ENCODE measurements around the gene IRX5.

Gene IRX5

GRCh38 chr16:54946909-54947308 is 16.2 kb downstream of the IRX5 start:
- DNase-seq (ENCODE audit: low read depth in 2 of 2, low spot score in 1 of 2) = no peak

DNA sequence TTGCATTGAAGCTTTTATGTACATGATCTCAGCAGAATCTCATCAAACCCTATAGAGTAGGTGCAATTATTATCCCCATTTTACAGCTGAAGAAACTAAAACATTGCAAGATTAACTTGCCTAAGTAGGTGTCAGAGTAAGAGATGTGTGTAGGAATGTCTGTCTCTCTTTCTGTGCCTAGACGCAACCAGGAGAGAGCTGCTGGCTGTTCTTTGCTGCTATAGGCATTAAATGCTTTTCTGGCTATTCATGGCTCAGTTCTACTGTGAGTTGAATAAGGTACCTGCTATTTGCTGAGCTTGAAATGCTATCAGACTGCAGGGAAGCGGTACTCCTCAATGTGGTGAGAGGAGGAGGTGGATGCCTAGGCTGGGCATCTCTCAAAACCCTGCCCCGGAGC is 17.0 kb downstream of the IRX5 start:
- no peak for DNase-seq (ENCODE audit: low read depth in 2 of 2, low spot score in 1 of 2)

GRCh38 chr16:54952195-54952594 is 21.5 kb downstream of the IRX5 start:
- no peak for DNase-seq (ENCODE audit: low read depth in 2 of 2, low spot score in 1 of 2)

DNA sequence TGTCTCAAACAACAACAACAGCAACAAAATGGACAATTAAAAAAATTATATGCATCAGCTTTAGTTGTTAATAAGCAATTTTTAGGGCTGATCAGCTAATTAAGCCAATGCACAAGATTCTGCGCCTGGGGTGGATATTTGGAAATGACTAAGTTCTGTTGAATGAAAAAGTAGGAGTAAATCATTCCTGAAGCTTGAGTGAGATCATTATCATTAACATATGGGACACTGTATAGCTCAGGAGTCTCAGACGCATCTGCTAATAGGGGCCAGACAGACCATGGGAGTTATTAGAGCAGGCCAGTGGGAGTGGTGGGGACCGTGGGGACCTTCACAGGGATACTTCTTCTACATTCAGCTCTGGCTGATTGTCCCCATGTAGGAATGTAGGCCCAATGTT is 22.8 kb downstream of the IRX5 start:
- DNase-seq (ENCODE audit: low read depth in 2 of 2, low spot score in 1 of 2) = no peak

GRCh38 chr16:54954220-54954619 is 23.6 kb downstream of the IRX5 start:
- no peak for DNase-seq (ENCODE audit: low read depth in 2 of 2, low spot score in 1 of 2)

DNA sequence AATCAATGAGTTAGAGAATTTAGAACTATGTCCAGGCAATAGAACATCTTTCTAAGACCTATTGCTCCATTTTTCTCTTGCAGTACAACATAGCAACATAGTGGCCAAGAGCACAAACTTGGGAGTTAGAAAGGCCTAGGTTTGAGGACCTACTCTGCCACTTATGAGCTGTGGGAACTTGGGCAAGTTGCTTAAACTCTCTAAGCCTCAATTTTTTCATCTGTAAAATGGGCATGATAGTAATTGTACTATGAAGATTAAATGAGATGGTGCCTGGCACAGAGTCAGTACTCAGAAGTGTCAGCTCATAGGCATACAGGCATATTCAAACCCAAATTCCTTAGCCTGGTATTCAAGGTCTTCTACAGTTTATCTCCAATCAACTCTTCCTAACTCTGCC is 25.1 kb downstream of the IRX5 start:
- DNase-seq (ENCODE audit: low read depth in 2 of 2, low spot score in 1 of 2) = no peak

GRCh38 chr16:54957403-54958166 is 26.9 kb downstream of the IRX5 start:
- DNase-seq (ENCODE audit: low read depth in 2 of 2, low spot score in 1 of 2) = no peak

- DNase-seq (ENCODE audit: low read depth in 2 of 2, low spot score in 1 of 2) = no peak
These were observed 31.4 kb downstream of the IRX5 start for GRCh38 chr16:54962045-54962444.

DNA sequence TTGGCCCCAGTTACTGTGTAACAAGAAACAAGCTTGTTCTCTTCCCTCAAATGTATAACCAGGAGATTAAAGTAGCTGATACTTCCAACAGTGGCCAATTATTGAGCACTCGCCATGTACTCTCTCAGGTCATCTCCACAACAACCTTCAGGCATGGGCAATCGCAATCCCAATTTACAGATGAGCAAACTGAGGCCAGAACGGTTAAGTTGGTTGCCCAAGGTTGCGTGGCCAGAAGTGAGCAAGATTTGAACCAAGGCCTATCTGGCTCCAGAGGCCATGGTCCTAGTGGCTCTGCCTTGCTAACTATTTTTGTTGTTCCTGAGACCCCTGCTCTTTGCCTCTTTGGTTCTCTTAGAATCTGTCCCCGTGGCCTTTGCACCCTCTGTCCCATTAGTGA is 33.6 kb downstream of the IRX5 start:
- no peak for DNase-seq (ENCODE audit: low read depth in 2 of 2, low spot score in 1 of 2)

DNA sequence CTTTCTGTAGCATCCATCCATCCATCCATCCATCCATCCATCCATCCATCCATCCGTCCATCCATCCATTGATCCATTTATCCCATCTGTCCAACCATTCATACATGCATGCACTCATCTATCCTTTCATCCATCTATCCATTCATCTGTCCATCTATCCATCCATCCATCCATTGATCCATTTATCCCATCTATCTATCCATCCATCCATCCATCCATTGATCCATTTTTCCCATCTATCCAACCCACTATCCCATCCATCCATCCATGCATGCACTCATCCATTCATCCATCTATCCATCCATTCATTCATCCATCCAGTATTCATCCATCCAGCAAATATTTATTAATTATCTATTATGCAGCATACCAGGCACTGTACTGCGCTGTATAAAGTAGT is 34.8 kb downstream of the IRX5 start:
- DNase-seq (ENCODE audit: low read depth in 2 of 2, low spot score in 1 of 2) = no peak

DNA sequence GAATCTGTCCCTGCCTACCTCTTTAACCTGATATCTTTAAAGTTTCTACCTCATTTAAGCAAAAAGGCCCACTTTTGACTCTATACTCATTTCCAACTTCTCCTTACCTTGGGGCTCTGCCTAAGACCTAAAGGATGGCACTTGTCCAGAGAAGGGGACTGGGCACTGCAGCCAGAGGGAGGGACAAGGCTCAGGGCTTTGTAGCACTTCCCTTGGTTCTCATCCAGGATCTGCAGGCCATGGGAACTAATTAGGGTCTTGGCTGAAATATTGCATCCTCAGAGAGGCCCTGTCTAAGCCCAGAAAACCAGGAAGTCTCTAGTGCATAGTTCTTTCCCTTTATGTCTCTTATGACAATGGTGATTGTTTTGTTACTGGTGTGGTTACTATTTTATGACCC is 37.3 kb downstream of the IRX5 start:
- no peak for DNase-seq (ENCODE audit: low read depth in 2 of 2, low spot score in 1 of 2)

GRCh38 chr16:54968784-54969183 is 38.1 kb downstream of the IRX5 start:
- DNase-seq (ENCODE audit: low read depth in 2 of 2, low spot score in 1 of 2) = no peak

- no peak for DNase-seq (ENCODE audit: low read depth in 2 of 2, low spot score in 1 of 2)
These were observed 39.4 kb downstream of the IRX5 start for GRCh38 chr16:54970016-54970415.

- DNase-seq (ENCODE audit: low read depth in 2 of 2, low spot score in 1 of 2) = no peak
These were observed 43.7 kb downstream of the IRX5 start for GRCh38 chr16:54974367-54974766.

DNA sequence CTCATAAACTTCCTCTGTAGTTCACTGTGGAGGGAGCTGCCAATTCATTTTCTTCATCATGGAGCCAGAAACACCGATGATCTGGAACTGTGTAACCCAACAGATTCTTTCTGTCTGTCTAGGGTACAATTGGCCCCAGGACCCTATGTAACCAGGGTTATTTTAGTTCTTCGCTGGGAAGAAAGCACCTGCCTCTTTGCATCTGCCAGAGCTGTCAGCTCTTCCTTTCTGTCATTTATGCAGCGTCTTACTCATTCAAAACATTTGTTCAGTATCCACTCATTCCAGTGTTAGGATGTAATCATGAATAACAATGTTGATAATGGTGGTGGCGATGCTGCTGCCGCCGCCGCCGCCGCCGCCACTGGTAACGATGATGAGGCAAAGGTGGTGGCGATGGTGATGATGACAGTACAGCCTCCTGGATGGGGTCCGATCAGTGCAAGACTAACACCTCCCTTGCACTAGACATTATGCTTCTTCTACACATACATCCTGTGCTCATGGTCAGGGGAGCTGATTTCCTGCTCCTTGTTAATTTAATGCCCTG is 46.1 kb downstream of the IRX5 start:
- DNase-seq (ENCODE audit: low read depth in 2 of 2, low spot score in 1 of 2) = no peak

DNA sequence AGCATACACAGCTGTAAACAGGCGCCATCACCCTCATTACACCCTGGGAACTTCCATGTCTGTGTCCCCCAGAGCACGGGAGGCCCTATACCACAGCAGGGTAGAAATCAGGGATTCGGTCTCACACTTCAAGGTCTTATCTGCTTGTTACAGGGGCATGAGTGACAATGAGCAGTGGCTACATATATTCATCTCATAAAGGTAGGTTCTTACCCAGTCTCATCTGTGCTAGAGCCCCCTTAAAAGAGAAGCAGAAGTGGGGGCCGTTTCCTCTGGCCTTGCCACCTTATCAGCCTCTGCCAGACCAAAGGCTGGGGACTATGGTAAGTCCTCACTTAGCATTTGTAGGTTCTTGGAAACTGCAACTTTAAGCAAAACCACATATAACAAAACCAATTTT is 46.5 kb downstream of the IRX5 start:
- DNase-seq (ENCODE audit: low read depth in 2 of 2, low spot score in 1 of 2) = no peak

DNA sequence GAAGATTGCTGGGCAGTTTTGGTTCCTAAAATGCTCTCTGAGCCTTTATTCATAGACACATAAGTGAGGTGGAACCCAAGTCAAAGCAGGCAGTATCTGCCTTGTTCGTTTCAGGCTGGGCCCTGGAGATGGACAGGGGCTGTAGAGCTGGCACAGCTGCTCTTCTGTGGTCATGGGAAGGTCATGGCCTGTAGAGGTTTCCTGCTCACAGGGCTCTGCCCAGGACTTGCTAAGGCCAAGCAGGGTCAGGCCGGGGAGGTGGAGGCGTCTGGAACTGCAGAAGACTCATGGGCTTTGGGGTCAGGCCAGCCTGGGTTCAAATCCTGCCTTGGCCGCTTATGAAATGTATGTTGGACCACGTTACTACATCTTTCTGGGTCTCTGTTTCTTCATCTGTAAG is 50.2 kb downstream of the IRX5 start:
- DNase-seq (ENCODE audit: low read depth in 2 of 2, low spot score in 1 of 2) = no peak

All from stimulated activated CD8-positive, alpha-beta memory T cell treated with anti-CD3 and anti-CD28 coated beads, Interleukin-4, amount 100 ng/mL, for 4 hours (primary cell).